A549 (cell line): ENCODE results near the gene SH3BP5L. TPM values are rescaled to one million over a fixed set of nuclear protein-coding genes. Genes with fewer than 3 reads are reported as not detected.
A peak's percentile ranks its signal among the peaks of the same experiment; 100 is the strongest.

ENCODE experiments used
- ATAC-seq, 2 experiments: fragments of 200-7000 bp in 1 of 2; fragments of >200 bp in 1 of 2; cut with Nextera tagmentation in 1 of 2; cut with Tn5 transposase in 1 of 2; 3 replicates each; pipeline versions ENCODE4 v1.8.0 to v1.9.1; 2018 to 2020; ENCODE audit warnings: mild to moderate bottlenecking in 1 of 2, moderate library complexity in 1 of 2
- CTCF ChIA-PET: fragments of 300-600 bp; sonication (Branson Sonifier 250); formaldehyde crosslinking; extraction: SDS; loops from one replicate; lab custom pipeline; 2021; ENCODE audit warnings: antibody characterized with exemption, inconsistent platforms; lab: Yijun Ruan, JAX
- POLR2A ChIA-PET: fragments of 350-600 bp; formaldehyde crosslinking; extraction: SDS; loops from one replicate; lab custom pipeline; 2021; ENCODE audit warnings: antibody characterized with exemption, inconsistent platforms; lab: Yijun Ruan, JAX
- DNase-seq, 2 experiments: peaks; one replicate each; pipeline versions ENCODE4 v3.0.0 to v3.0.0-alpha.2; 2011 to 2016; ENCODE audit warnings: low read depth in 1 of 2, low spot score in 1 of 2
- FAIRE-seq: peaks from 2 replicates; lab custom pipeline; 2011; peaks lifted over from hg19 to GRCh38; lab: Jason Lieb, UNC
- H3K27ac ChIP-seq, 2 experiments: fragments of >200 bp; sonication (Bioruptor Twin); formaldehyde crosslinking; 3 replicates each; pipeline ENCODE4 v1.5.1; 2016 to 2017
- H3K4me1 ChIP-seq: fragments of >200 bp; sonication (Bioruptor Twin); formaldehyde crosslinking; 3 replicates; pipeline ENCODE4 v1.6.1; 2016
- H3K4me2 ChIP-seq: fragments of >200 bp; sonication (Bioruptor Twin); formaldehyde crosslinking; 3 replicates; pipeline ENCODE4 v1.6.1; 2016
- H3K4me3 ChIP-seq: fragments of >200 bp; sonication (Bioruptor Twin); formaldehyde crosslinking; 3 replicates; pipeline ENCODE4 v1.5.1; 2016
- H3K9me3 ChIP-seq: fragments of >200 bp; sonication (Bioruptor Twin); formaldehyde crosslinking; 3 replicates; pipeline ENCODE4 v1.6.1; 2016
- CBX2 ChIP-seq: fragments of 200-600 bp; sonication (generic); IDR thresholded peaks from 2 replicates; pipeline ENCODE4 v1.6.1; 2016; ENCODE audit warnings: low read depth, mild to moderate bottlenecking, borderline replicate concordance
- E2F6 ChIP-seq: IDR thresholded peaks from 2 replicates; pipeline ENCODE4 v1.6.1; 2012; ENCODE audit warnings: low read depth, borderline replicate concordance
- FOSL2 ChIP-seq, 2 experiments: fragments of 450-650 bp in 1 of 2; fragments of >200 bp in 1 of 2; sonication (Bioruptor Twin) in 1 of 2; formaldehyde crosslinking; IDR thresholded peaks; 2 replicates each; pipeline versions ENCODE4 v1.5.0 to v1.6.1; 2016 to 2020; ENCODE audit warnings: mild to moderate bottlenecking in 1 of 2, moderate library complexity in 1 of 2
- FOXS1 ChIP-seq: fragments of 250-450 bp; sonication (Bioruptor Pico); IDR thresholded peaks from 2 replicates; pipeline ENCODE4 v1.5.0; 2020; ENCODE audit warnings: mild to moderate bottlenecking, moderate library complexity
- HOXA7 ChIP-seq: fragments of 250-450 bp; sonication (Bioruptor Pico); IDR thresholded peaks from 2 replicates; pipeline ENCODE4 v1.5.0; 2020; ENCODE audit warnings: mild to moderate bottlenecking, moderate library complexity
- HOXB5 ChIP-seq: fragments of 250-450 bp; sonication (Bioruptor Pico); IDR thresholded peaks from 2 replicates; pipeline ENCODE4 v1.5.0; 2020; ENCODE audit warnings: mild to moderate bottlenecking, moderate library complexity
- JUN ChIP-seq, 2 experiments: fragments of >200 bp; sonication (Bioruptor Twin); formaldehyde crosslinking; IDR thresholded peaks; 2 replicates in 1 of 2; 3 replicates in 1 of 2; pipeline ENCODE4 v1.6.1; 2016 to 2017
- JUNB ChIP-seq: fragments of >200 bp; sonication (Bioruptor Twin); formaldehyde crosslinking; IDR thresholded peaks from 2 replicates; pipeline ENCODE4 v1.6.1; 2016
- MAFK ChIP-seq: fragments of 450-650 bp; IDR thresholded peaks from 2 replicates; pipeline ENCODE4 v1.6.1; 2014; ENCODE audit not compliant: partially characterized antibody
- MAX ChIP-seq: IDR thresholded peaks from 2 replicates; pipeline ENCODE4 v1.6.1; 2012
- POLR2A ChIP-seq: IDR thresholded peaks from 2 replicates; pipeline ENCODE4 v1.6.1; 2012; ENCODE audit warnings: mild to moderate bottlenecking, low read length
- RAD21 ChIP-seq, 2 experiments: fragments of >200 bp in 1 of 2; sonication (Bioruptor Twin) in 1 of 2; formaldehyde crosslinking in 1 of 2; IDR thresholded peaks in 1 of 2; conservative IDR thresholded peaks in 1 of 2; 2 replicates in 1 of 2; 3 replicates in 1 of 2; pipeline ENCODE4 v1.6.1; 2012 to 2018; ENCODE audit warnings: inconsistent platforms in 1 of 2
- ZFP36 ChIP-seq: fragments of 450-650 bp; IDR thresholded peaks from 2 replicates; pipeline ENCODE4 v1.6.1; 2014; ENCODE audit warnings: borderline replicate concordance; ENCODE audit not compliant: partially characterized antibody
- ZSCAN20 ChIP-seq: fragments of 250-450 bp; sonication (Bioruptor Pico); IDR thresholded peaks from 2 replicates; pipeline ENCODE4 v1.8.0; 2022; ENCODE audit warnings: mild to moderate bottlenecking, moderate library complexity
- WGBS: methylation state at CpG from one replicate; pipeline ENCODE4 v1.1.6; 2017; ENCODE audit errors: missing lambda C conversion rate; 5-methylcytosine and 5-hydroxymethylcytosine counted together
- polyA plus RNA-seq, 4 experiments: library from polyadenylated mRNA; depleted of rRNA in 3 of 4; stranded (reverse); fragments of >200 nt; fragmentation: RNase III in 1 of 4; extraction: RNeasy Plus Mini Kit Qiagen cat#74134 plus additional on column Dnase treatment in 1 of 4; gene quantifications; 2 replicates in 3 of 4; 3 replicates in 1 of 4; pipeline ENCODE4 v1.2.3, GENCODE V29; 2011 to 2017
- TF ChIP-seq, protein P1 (sequence below): fragments of >200 bp; sonication (Bioruptor Twin); formaldehyde crosslinking; IDR thresholded peaks from 3 replicates; pipeline ENCODE4 v1.6.1; 2016

The SH3BP5L gene
- polyA plus RNA-seq, 2 of the 4 experiments (the other 2 are of a cell fraction): 10.9 to 15.8 TPM

DNA sequence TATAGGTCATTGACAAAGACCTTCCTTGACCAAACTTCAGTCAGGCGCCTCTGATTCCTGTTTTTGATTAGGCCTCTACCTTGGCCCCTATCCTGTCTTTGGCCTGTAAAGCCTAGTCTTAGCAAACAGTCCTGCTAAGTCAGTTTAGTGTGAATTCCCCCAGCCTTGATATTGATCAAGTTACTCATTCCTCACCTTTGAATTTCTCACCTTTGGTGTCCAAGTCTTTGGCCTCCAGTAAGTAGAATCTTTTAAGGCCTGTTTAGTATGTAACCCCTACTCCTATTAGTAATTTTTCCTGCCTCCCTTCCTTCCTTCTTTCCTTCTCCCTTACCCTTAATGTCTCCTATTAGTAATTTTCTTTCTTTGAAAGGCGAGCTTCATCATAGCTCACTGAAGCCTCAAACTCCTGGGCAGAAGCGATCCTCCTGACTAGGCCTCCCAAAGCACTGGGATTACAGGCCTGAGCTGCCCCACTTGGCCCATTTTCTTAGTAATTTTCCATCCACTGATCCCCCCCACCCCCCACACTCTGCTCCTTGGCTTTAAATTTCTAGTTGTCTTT is 46.2 kb upstream of the SH3BP5L start:
- no peak for DNase-seq

DNA sequence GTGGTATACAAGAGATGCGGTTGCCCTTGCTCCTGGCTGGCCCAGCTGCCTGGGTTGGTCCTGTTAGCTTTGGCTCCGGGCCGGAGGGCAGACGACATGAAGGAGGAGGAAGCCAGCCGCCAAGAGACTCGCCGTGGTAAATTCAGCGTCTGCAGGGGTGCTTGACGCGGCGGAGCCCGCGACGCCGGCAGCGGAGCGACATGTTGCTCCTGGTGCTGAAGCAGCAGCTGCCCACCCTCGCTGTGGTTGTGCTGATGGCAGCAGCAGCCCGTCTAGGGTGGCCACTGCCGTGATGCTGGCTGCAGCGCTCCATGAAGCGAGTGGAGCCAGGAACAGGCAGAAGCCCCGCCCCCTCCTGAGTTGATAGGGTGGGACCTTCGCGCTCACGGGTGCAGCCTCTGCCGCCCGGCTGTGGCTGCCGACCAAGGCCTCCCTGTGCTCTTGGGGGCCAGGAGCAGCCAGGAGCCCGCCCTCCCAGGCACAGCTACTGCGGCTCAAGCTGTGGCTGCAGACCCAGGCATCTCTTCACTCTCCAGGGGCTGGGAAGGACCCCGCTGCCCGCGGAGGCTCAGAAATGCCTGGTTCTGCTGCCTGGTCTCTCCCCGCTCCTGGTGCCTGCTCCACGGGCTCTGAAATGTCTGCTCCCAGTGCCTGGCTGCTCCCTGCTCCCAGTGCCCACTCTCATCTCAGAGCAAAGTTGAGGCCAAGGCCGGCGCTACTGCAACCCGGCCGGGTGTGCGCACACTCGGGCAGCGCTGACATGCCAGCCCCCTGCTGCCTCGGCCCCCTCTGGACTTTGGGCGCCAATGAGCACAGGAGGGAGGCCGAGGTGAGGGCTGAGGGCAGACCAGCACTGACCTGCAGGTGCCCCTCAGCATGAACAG is 37.5 kb upstream of the SH3BP5L start:
- Histone ChIP-seq H3K27ac (peak overlapping the region; percentile 64 to 88), H3K9me3 (no peaks in the 10 kb centered on the region), H3K4me1 (peaks cover 13% of the 10 kb centered on the region), H3K4me2 (peak overlapping the region; percentile 78), H3K4me3 (peak overlapping the region; percentile 44)
- 37% methylated on average over 28 of the region's 46 CpGs for WGBS
- no peak for FAIRE-seq
- ATAC-seq: peak; percentile 68 to 80
- POLR2A ChIA-PET: interaction anchor here (1.6 to 2.9 kb wide), 2 partner anchors 10 to 37 kb away, joined by 5 to 18 read pairs; partner anchors contain the start of gene SH3BP5L
- CTCF ChIA-PET: interaction anchor here (2.3 kb wide), 1 partner anchor 10 kb away, joined by 12 read pairs; no protein-coding TSS in a partner anchor
- TF ChIP-seq ZFP36: no peak
- TF ChIP-seq MAX: peak; percentile 71
- no peak for TF ChIP-seq HOXB5 (CRISPR knock-in tag)
- TF ChIP-seq HOXA7: no peak
- TF ChIP-seq E2F6: peak; percentile 26; the same call in 1 of the 2 replicates
- TF ChIP-seq, protein P1, sequence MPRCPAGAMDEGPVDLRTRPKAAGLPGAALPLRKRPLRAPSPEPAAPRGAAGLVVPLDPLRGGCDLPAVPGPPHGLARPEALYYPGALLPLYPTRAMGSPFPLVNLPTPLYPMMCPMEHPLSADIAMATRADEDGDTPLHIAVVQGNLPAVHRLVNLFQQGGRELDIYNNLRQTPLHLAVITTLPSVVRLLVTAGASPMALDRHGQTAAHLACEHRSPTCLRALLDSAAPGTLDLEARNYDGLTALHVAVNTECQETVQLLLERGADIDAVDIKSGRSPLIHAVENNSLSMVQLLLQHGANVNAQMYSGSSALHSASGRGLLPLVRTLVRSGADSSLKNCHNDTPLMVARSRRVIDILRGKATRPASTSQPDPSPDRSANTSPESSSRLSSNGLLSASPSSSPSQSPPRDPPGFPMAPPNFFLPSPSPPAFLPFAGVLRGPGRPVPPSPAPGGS: 0 out of 3 replicates have a peak, but pooled peaks have one; percentile 28
- TF ChIP-seq JUN (IDR thresholded peaks at IDR 0.05): peak in 1 of 2 experiments; percentile 35; a peak in 1 of 5 replicates
- TF ChIP-seq POLR2A: peak; percentile 96
- peak; percentile 63 to 69 for DNase-seq

More for the DNA sequence above, 46.2 kb upstream of the SH3BP5L start:
- 98% methylated on average over 3 of the region's 3 CpGs for WGBS
- no peak for TF ChIP-seq RAD21 (conservative IDR thresholded peaks at IDR 0.05 in 1 of 2, IDR thresholded peaks at IDR 0.05 in 1 of 2)
- no peak for TF ChIP-seq JUN (IDR thresholded peaks at IDR 0.05)
- TF ChIP-seq ZSCAN20 (CRISPR knock-in tag): no peak
- no peak for TF ChIP-seq FOXS1 (CRISPR knock-in tag)
- TF ChIP-seq, protein P1: no peak
- TF ChIP-seq MAFK: no peak
- TF ChIP-seq, all 56 proteins: peak for 0
- no peak for ATAC-seq
- Histone ChIP-seq H3K4me1 (peaks cover 6% of the 10 kb centered on the region; the same call in 2 of the 3 replicates), H3K27ac (peak overlapping the region; percentile 80 to 85), H3K4me3 (peak overlapping the region; percentile 54), H3K9me3 (no peaks in the 10 kb centered on the region), H3K4me2 (peak overlapping the region; percentile 57)
- ChIA-PET CTCF (interaction anchor here (2.0 to 3.9 kb wide), 3 partner anchors 8 to 30 kb away, joined by 6 to 27 read pairs (median 12); partner anchors contain the start of gene ZNF692), POLR2A (interaction anchor here (2.1 to 3.5 kb wide), 5 partner anchors 8 to 46 kb away, joined by 18 to 36 read pairs (median 24); partner anchors contain the start of genes PGBD2, SH3BP5L, ZNF672 and ZNF692)
- FAIRE-seq: no peak

- H3K27ac ChIP-seq: peak overlapping the region; percentile 64 to 88
- ATAC-seq (peak in 1 of 2 experiments; percentile 8; a peak in 4 of 6 replicates), DNase-seq (no peak), FAIRE-seq (no peak)
- 60% methylated on average over 1 of the region's 4 CpGs for WGBS
- H3K4me2 ChIP-seq: peak overlapping the region; percentile 78
- TF ChIP-seq E2F6 (no peak), CBX2 (no peak), FOSL2 (IDR thresholded peaks at IDR 0.05) (no peak), FOSL2 (CRISPR knock-in tag; IDR thresholded peaks at IDR 0.05) (no peak), RAD21 (conservative IDR thresholded peaks at IDR 0.05 in 1 of 2, IDR thresholded peaks at IDR 0.05 in 1 of 2) (no peak), JUNB (no peak)
- TF ChIP-seq, all 56 proteins: peak for 0
- Histone ChIP-seq H3K4me1 (peaks cover 14% of the 10 kb centered on the region), H3K9me3 (no peaks in the 10 kb centered on the region), H3K4me3 (peak overlapping the region; percentile 44)
- ChIA-PET CTCF (no interaction called here), POLR2A (interaction anchor here (1.6 to 2.9 kb wide), 2 partner anchors 11 to 37 kb away, joined by 5 to 18 read pairs; partner anchors contain the start of gene SH3BP5L)
These were observed 36.9 kb upstream of the SH3BP5L start for GRCh38 chr1:248862695-248862997.
